ENCODE results near the gene SACM1L. TPM values are rescaled to one million over a fixed set of nuclear protein-coding genes. Genes with fewer than 3 reads are reported as not detected.

The SACM1L gene
- polyA plus RNA-seq, 3 donors from 2014 or later: 29.8 to 67.9 (median 33.8) TPM

GRCh38 chr3:45758871-45759270 is 69.7 kb downstream of the SACM1L start:
- Mint-ChIP-seq H3K27ac (no peak overlapping the region), H3K27me3 (ENCODE audit: low read depth in 3 of 3) (peaks cover 0 to 4% (median 2%) of the 10 kb centered on the region in 3 donors), H3K4me3 (no peak overlapping the region), H3K4me1 (no peaks in the 10 kb centered on the region), H3K9me3 (peaks cover 0 to 1% (median 0%) of the 10 kb centered on the region in 6 donors), H3K36me3 (peaks cover 0 to 7% (median 5%) of the 10 kb centered on the region in 3 donors)
- DNase-seq: no peak

GRCh38 chr3:45759851-45760250 is 70.7 kb downstream of the SACM1L start:
- peaks cover 0 to 1% (median 0%) of the 10 kb centered on the region in 6 donors for H3K9me3 Mint-ChIP-seq
- no peaks in the 10 kb centered on the region for H3K4me1 Mint-ChIP-seq
- H3K36me3 Mint-ChIP-seq: no peaks in the 10 kb centered on the region
- H3K4me3 Mint-ChIP-seq: no peak overlapping the region
- H3K27ac Mint-ChIP-seq: no peak overlapping the region
- DNase-seq: no peak
- peaks cover 0 to 4% (median 2%) of the 10 kb centered on the region in 3 donors for H3K27me3 Mint-ChIP-seq (ENCODE audit: low read depth in 3 of 3)

- DNase-seq: peak; percentile 45 to 61 (median 55)
- H3K9me3 Mint-ChIP-seq: peaks cover 0 to 1% (median 0%) of the 10 kb centered on the region in 6 donors
- H3K27me3 Mint-ChIP-seq (ENCODE audit: low read depth in 3 of 3): peaks cover 0 to 4% (median under 1%) of the 10 kb centered on the region in 3 donors
- H3K27ac Mint-ChIP-seq: no peak overlapping the region
- no peaks in the 10 kb centered on the region for H3K36me3 Mint-ChIP-seq
- H3K4me1 Mint-ChIP-seq: no peaks in the 10 kb centered on the region
- no peak overlapping the region for H3K4me3 Mint-ChIP-seq
These were observed 71.9 kb downstream of the SACM1L start for GRCh38 chr3:45760878-45761711.

- no peak overlapping the region for H3K27ac Mint-ChIP-seq
- no peak for DNase-seq
- H3K36me3 Mint-ChIP-seq: no peaks in the 10 kb centered on the region
- H3K4me1 Mint-ChIP-seq: no peaks in the 10 kb centered on the region
- H3K27me3 Mint-ChIP-seq (ENCODE audit: low read depth in 3 of 3): peaks cover 0 to 4% (median 0%) of the 10 kb centered on the region in 3 donors
- H3K9me3 Mint-ChIP-seq: no peaks in the 10 kb centered on the region
- no peak overlapping the region for H3K4me3 Mint-ChIP-seq
These were observed 72.6 kb downstream of the SACM1L start for GRCh38 chr3:45761831-45762230.

GRCh38 chr3:45762647-45763302 is 73.6 kb downstream of the SACM1L start:
- Mint-ChIP-seq H3K27me3 (ENCODE audit: low read depth in 3 of 3) (peaks cover 0 to 2% (median 0%) of the 10 kb centered on the region in 3 donors), H3K4me3 (no peak overlapping the region), H3K36me3 (peaks cover 0 to 6% (median 0%) of the 10 kb centered on the region in 3 donors), H3K4me1 (no peaks in the 10 kb centered on the region), H3K9me3 (peaks cover 0 to 4% (median 0%) of the 10 kb centered on the region in 6 donors), H3K27ac (no peak overlapping the region)
- DNase-seq: no peak

GRCh38 chr3:45763303-45763675 is 74.1 kb downstream of the SACM1L start:
- no peak for DNase-seq
- no peaks in the 10 kb centered on the region for H3K4me1 Mint-ChIP-seq
- peaks cover 0 to 2% (median 1%) of the 10 kb centered on the region in 3 donors for H3K27me3 Mint-ChIP-seq (ENCODE audit: low read depth in 3 of 3)
- H3K36me3 Mint-ChIP-seq: peaks cover 0 to 6% (median 0%) of the 10 kb centered on the region in 3 donors
- H3K9me3 Mint-ChIP-seq: peaks cover 0 to 4% (median 0%) of the 10 kb centered on the region in 6 donors
- H3K4me3 Mint-ChIP-seq: no peak overlapping the region
- H3K27ac Mint-ChIP-seq: no peak overlapping the region

- Mint-ChIP-seq H3K4me3 (no peak overlapping the region), H3K27ac (no peak overlapping the region), H3K27me3 (ENCODE audit: low read depth in 3 of 3) (peaks cover 0 to 3% (median 0%) of the 10 kb centered on the region in 3 donors), H3K4me1 (no peaks in the 10 kb centered on the region), H3K36me3 (peaks cover 0 to 6% (median 0%) of the 10 kb centered on the region in 3 donors), H3K9me3 (peaks cover 0 to 4% (median 0%) of the 10 kb centered on the region in 6 donors)
- no peak for DNase-seq
These were observed 76.2 kb downstream of the SACM1L start for GRCh38 chr3:45765266-45765851.

- H3K9me3 Mint-ChIP-seq: peaks cover 0 to 4% (median 0%) of the 10 kb centered on the region in 6 donors
- H3K4me1 Mint-ChIP-seq: no peaks in the 10 kb centered on the region
- H3K27me3 Mint-ChIP-seq (ENCODE audit: low read depth in 3 of 3): peaks cover 0 to 3% (median 0%) of the 10 kb centered on the region in 3 donors
- H3K36me3 Mint-ChIP-seq: peaks cover 0 to 6% (median 0%) of the 10 kb centered on the region in 3 donors
- no peak overlapping the region for H3K4me3 Mint-ChIP-seq
- DNase-seq: no peak
- H3K27ac Mint-ChIP-seq: no peak overlapping the region
These were observed 76.8 kb downstream of the SACM1L start for GRCh38 chr3:45765958-45766357.

- peaks cover 0 to 4% (median 0%) of the 10 kb centered on the region in 6 donors for H3K9me3 Mint-ChIP-seq
- no peak overlapping the region for H3K4me3 Mint-ChIP-seq
- H3K27me3 Mint-ChIP-seq (ENCODE audit: low read depth in 3 of 3): peaks cover 0 to 5% (median 2%) of the 10 kb centered on the region in 3 donors
- no peak overlapping the region for H3K27ac Mint-ChIP-seq
- peaks cover 0 to 6% (median 0%) of the 10 kb centered on the region in 3 donors for H3K36me3 Mint-ChIP-seq
- peaks cover 0 to 9% of the 10 kb centered on the region in 2 donors for H3K4me1 Mint-ChIP-seq
- DNase-seq: no peak
These were observed 82.1 kb downstream of the SACM1L start for GRCh38 chr3:45771166-45771775.

GRCh38 chr3:45771831-45772230 is 82.6 kb downstream of the SACM1L start:
- Mint-ChIP-seq H3K27ac (no peak overlapping the region), H3K27me3 (ENCODE audit: low read depth in 3 of 3) (peaks cover 0 to 5% (median 2%) of the 10 kb centered on the region in 3 donors), H3K4me1 (peaks cover 0 to 9% of the 10 kb centered on the region in 2 donors), H3K9me3 (peaks cover 0 to 4% (median 0%) of the 10 kb centered on the region in 6 donors), H3K36me3 (peaks cover 0 to 6% (median 0%) of the 10 kb centered on the region in 3 donors), H3K4me3 (no peak overlapping the region)
- DNase-seq: no peak

GRCh38 chr3:45772341-45773035 is 83.3 kb downstream of the SACM1L start:
- no peak overlapping the region for H3K4me3 Mint-ChIP-seq
- no peak for DNase-seq
- no peak overlapping the region for H3K27ac Mint-ChIP-seq
- peaks cover 0 to 2% (median 0%) of the 10 kb centered on the region in 3 donors for H3K36me3 Mint-ChIP-seq
- peaks cover 0 to 9% of the 10 kb centered on the region in 2 donors for H3K4me1 Mint-ChIP-seq
- no peaks in the 10 kb centered on the region for H3K9me3 Mint-ChIP-seq
- H3K27me3 Mint-ChIP-seq (ENCODE audit: low read depth in 3 of 3): peaks cover 0 to 7% (median 2%) of the 10 kb centered on the region in 3 donors

- peaks cover 0 to 6% (median 2%) of the 10 kb centered on the region in 3 donors for H3K27me3 Mint-ChIP-seq (ENCODE audit: low read depth in 3 of 3)
- peaks cover 0 to 9% of the 10 kb centered on the region in 2 donors for H3K4me1 Mint-ChIP-seq
- H3K36me3 Mint-ChIP-seq: no peaks in the 10 kb centered on the region
- no peak overlapping the region for H3K4me3 Mint-ChIP-seq
- H3K27ac Mint-ChIP-seq: no peak overlapping the region
- no peaks in the 10 kb centered on the region for H3K9me3 Mint-ChIP-seq
- DNase-seq: no peak
These were observed 83.9 kb downstream of the SACM1L start for GRCh38 chr3:45773072-45773471.
